Lung (tissue), 12 donors: ENCODE measurements around the gene APC2. TPM values are rescaled to one million over a fixed set of nuclear protein-coding genes. Genes with fewer than 3 reads are reported as not detected.

ENCODE experiments used
- ATAC-seq: fragments of 200-7000 bp; cut with Tn5 transposase; one replicate; pipeline ENCODE4 v1.9.1; 2020; ENCODE audit warnings: moderate number of reproducible peaks; ENCODE audit not compliant: insufficient read depth, low FRiP score
- DNase-seq, 3 donors: peaks; one replicate each; pipeline ENCODE4 v3.0.0-alpha.2; 2013 to 2017
- H3K27ac ChIP-seq, 2 donors: one replicate each; pipeline ENCODE4 v1.5.1; 2013; ENCODE audit warnings: mild to moderate bottlenecking in 2 of 2, moderate library complexity in 2 of 2, control low read depth in 1 of 2, inconsistent platforms in 1 of 2, low read depth in 1 of 2, low read length in 1 of 2
- H3K27me3 ChIP-seq, 3 donors: one replicate each; pipeline ENCODE4 v1.5.1; 2013; ENCODE audit warnings: low read length in 2 of 3; ENCODE audit not compliant: control insufficient read depth in 3 of 3, insufficient read depth in 3 of 3
- H3K36me3 ChIP-seq, 4 donors: one replicate each; pipeline ENCODE4 v1.5.1; 2013; ENCODE audit warnings: low read length in 4 of 4, mild to moderate bottlenecking in 1 of 4, moderate library complexity in 1 of 4; ENCODE audit not compliant: control insufficient read depth in 4 of 4, insufficient read depth in 4 of 4
- H3K4me1 ChIP-seq, 5 donors: one replicate each; pipeline ENCODE4 v1.5.1; 2013; ENCODE audit warnings: low read length in 5 of 5, mild to moderate bottlenecking in 2 of 5, moderate library complexity in 1 of 5; ENCODE audit not compliant: control insufficient read depth in 5 of 5, insufficient read depth in 5 of 5
- H3K4me3 ChIP-seq: one replicate; pipeline ENCODE4 v1.5.1; 2013; ENCODE audit warnings: mild to moderate bottlenecking, control low read depth, moderate library complexity
- H3K9ac ChIP-seq, 2 donors: one replicate each; pipeline ENCODE4 v1.5.1; 2013; ENCODE audit warnings: low read length in 2 of 2, control low read depth in 1 of 2; ENCODE audit not compliant: insufficient read depth in 1 of 2
- H3K9me3 ChIP-seq, 4 donors: one replicate each; pipeline ENCODE4 v1.5.1; 2013; ENCODE audit warnings: low read length in 3 of 4, mild to moderate bottlenecking in 1 of 4, moderate library complexity in 1 of 4; ENCODE audit not compliant: control insufficient read depth in 4 of 4, insufficient read depth in 3 of 4
- WGBS, 2 donors: extraction: QIAGEN DNeasy Blood & Tissue Kit; methylation state at CpG; one replicate each; pipeline ENCODE4 v1.1.7; 2013; 5-methylcytosine and 5-hydroxymethylcytosine counted together
- polyA plus RNA-seq, 2 donors: library from polyadenylated mRNA; stranded (reverse); fragments of 200-250 nt; gene quantifications; one replicate each; pipeline ENCODE4 v1.2.1, GENCODE V29; 2013
- total RNA-seq, 2 donors: library from RNA; depleted of rRNA in 1 of 2; stranded (reverse); fragments of >200 nt in 1 of 2; gene quantifications; one replicate each; pipeline ENCODE4 v1.2.1, GENCODE V29; 2014 to 2021
- TF ChIP-seq, protein P1 (sequence below): IDR thresholded peaks from 2 replicates; pipeline ENCODE4 v1.5.1; 2012; ENCODE audit warnings: mild to moderate bottlenecking; ENCODE audit errors: control extremely low read depth, extremely low read depth
- donor health status: control.
- donor health status: control.
- donor health status: Bipolar disorder and iron deficiency.
- donor health status: healthy.
- donor health status: DM: yes; HTN: yes; CAD: no.

Gene APC2
- total and polyA plus RNA-seq, 4 donors: 0.01 to 0.37 (median 0.10) TPM

GRCh38 chr19:1425902-1426301 is 24.0 kb upstream of the APC2 start:
- Histone ChIP-seq H3K27me3 (no peaks in the 10 kb centered on the region), H3K9me3 (no peaks in the 10 kb centered on the region), H3K27ac (no peak overlapping the region), H3K4me1 (no peaks in the 10 kb centered on the region), H3K36me3 (peaks cover 9 to 80% (median 33%) of the 10 kb centered on the region in 4 donors), H3K9ac (no peak overlapping the region), H3K4me3 (no peak overlapping the region)
- DNase-seq (no peak), ATAC-seq (no peak)
- TF ChIP-seq, protein P1, sequence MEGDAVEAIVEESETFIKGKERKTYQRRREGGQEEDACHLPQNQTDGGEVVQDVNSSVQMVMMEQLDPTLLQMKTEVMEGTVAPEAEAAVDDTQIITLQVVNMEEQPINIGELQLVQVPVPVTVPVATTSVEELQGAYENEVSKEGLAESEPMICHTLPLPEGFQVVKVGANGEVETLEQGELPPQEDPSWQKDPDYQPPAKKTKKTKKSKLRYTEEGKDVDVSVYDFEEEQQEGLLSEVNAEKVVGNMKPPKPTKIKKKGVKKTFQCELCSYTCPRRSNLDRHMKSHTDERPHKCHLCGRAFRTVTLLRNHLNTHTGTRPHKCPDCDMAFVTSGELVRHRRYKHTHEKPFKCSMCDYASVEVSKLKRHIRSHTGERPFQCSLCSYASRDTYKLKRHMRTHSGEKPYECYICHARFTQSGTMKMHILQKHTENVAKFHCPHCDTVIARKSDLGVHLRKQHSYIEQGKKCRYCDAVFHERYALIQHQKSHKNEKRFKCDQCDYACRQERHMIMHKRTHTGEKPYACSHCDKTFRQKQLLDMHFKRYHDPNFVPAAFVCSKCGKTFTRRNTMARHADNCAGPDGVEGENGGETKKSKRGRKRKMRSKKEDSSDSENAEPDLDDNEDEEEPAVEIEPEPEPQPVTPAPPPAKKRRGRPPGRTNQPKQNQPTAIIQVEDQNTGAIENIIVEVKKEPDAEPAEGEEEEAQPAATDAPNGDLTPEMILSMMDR: no peak
- 94 to 96% methylated on average over 13 to 14 of the region's 14 CpGs for WGBS, 2 donors

DNA sequence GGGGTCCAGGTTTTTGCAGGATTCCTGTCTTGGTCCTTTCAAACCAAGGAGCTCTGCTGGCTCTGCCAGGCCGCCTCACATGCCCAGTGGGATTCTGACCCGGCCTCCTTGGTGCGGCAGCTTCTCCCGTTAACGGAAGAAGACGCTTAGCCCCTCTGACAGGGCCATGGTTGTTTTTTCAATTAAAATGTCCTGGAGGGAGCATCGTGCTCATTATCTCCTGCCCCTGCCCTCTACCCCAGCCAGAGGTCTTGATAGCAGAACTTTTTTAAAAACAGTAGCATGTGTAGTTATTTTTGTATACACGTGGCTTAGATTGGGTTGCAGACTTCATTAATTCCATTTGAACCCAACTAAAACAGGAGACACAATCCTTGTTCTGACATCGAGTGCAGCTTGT is 23.2 kb upstream of the APC2 start:
- Histone ChIP-seq H3K36me3 (peaks cover 9 to 76% (median 37%) of the 10 kb centered on the region in 4 donors), H3K4me3 (no peak overlapping the region), H3K9me3 (no peaks in the 10 kb centered on the region), H3K9ac (no peak overlapping the region), H3K27me3 (no peaks in the 10 kb centered on the region), H3K4me1 (no peaks in the 10 kb centered on the region), H3K27ac (no peak overlapping the region)
- ATAC-seq: no peak
- DNase-seq: no peak
- WGBS, 2 donors: 87 to 90% methylated on average over 9 of the region's 9 CpGs
- TF ChIP-seq, protein P1: no peak

GRCh38 chr19:1427221-1427920 is 22.6 kb upstream of the APC2 start:
- H3K27me3 ChIP-seq: no peaks in the 10 kb centered on the region
- H3K27ac ChIP-seq: no peak overlapping the region
- no peak for DNase-seq
- no peak overlapping the region for H3K4me3 ChIP-seq
- no peaks in the 10 kb centered on the region for H3K4me1 ChIP-seq
- no peak overlapping the region for H3K9ac ChIP-seq
- H3K36me3 ChIP-seq: peaks cover 9 to 76% (median 38%) of the 10 kb centered on the region in 4 donors
- 94 to 96% methylated on average over 24 to 27 of the region's 27 CpGs for WGBS, 2 donors
- TF ChIP-seq, protein P1: no peak
- no peak for ATAC-seq
- H3K9me3 ChIP-seq: no peaks in the 10 kb centered on the region
